Measurements from ENCODE around the gene PDE4B. TPM values are rescaled to one million over a fixed set of nuclear protein-coding genes. Genes with fewer than 3 reads are reported as not detected.

The PDE4B gene
- total RNA-seq, 1 donor from 2014 or later = 0.57 TPM

DNA sequence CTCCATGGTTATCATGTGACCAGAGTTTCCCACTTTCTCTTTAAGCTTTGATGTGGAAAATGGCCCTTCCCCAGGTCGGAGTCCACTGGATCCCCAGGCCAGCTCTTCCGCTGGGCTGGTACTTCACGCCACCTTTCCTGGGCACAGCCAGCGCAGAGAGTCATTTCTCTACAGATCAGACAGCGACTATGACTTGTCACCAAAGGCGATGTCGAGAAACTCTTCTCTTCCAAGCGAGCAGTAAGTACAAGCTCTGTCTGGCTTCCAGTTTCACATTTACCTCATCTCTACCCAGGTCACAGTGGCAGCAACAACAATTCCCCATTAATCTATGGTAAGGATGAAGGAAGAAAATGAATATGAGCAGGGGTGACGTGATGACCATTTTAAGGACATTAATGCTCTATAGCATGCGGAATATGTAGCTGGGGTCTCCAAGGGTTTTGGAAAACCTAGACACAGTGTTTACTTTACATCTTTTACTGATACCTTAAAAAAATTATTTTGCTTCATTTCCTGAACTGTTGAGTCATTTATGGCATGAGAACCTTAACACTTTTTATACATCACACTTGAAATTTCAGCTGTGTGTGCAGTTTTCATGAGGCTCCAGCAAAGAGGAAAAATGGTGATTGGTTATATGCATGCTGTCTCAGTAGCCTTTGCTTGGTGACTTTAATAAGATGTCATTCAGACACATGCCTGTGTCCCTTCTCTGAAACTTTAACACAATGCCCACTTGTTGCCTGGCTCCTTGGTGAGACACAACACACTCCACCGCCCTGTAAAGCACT is 454.9 kb downstream of the PDE4B start:
- Mint-ChIP-seq H3K27me3 (ENCODE audit: low read depth) (no peaks in the 10 kb centered on the region), H3K4me3 (ENCODE audit: unreplicated experiment) (no peak overlapping the region), H3K9me3 (ENCODE audit: low read depth) (no peaks in the 10 kb centered on the region), H3K36me3 (ENCODE audit: low read depth) (no peaks in the 10 kb centered on the region), H3K27ac (ENCODE audit: unreplicated experiment) (no peak overlapping the region), H3K4me1 (ENCODE audit: low read depth) (peaks cover 22% of the 10 kb centered on the region)
- no peak for DNase-seq (ENCODE audit: low spot score)
- TF ChIP-seq, protein P1, sequence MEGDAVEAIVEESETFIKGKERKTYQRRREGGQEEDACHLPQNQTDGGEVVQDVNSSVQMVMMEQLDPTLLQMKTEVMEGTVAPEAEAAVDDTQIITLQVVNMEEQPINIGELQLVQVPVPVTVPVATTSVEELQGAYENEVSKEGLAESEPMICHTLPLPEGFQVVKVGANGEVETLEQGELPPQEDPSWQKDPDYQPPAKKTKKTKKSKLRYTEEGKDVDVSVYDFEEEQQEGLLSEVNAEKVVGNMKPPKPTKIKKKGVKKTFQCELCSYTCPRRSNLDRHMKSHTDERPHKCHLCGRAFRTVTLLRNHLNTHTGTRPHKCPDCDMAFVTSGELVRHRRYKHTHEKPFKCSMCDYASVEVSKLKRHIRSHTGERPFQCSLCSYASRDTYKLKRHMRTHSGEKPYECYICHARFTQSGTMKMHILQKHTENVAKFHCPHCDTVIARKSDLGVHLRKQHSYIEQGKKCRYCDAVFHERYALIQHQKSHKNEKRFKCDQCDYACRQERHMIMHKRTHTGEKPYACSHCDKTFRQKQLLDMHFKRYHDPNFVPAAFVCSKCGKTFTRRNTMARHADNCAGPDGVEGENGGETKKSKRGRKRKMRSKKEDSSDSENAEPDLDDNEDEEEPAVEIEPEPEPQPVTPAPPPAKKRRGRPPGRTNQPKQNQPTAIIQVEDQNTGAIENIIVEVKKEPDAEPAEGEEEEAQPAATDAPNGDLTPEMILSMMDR (IDR thresholded peaks at IDR 0.05) = no peak

DNA sequence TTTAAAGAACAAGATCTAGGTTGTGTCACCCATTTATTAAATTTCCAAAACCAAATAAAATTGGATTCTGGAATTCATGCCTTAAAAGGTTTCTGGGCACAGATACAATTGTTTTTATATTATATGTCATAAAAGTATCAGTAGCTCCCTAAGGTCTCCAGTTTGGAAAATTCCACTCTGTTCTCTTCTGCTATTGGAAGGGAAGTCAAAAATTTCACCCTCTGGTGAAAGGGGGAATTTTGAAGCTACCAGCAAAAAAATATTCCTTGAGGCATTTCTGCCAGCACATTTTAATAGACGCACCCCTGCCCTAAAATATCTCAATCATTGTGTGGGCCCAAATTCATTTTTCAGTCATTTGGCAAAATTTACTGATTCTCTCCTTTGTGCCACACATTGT is 455.6 kb downstream of the PDE4B start:
- Mint-ChIP-seq H3K9me3 (ENCODE audit: low read depth) (no peaks in the 10 kb centered on the region), H3K27me3 (ENCODE audit: low read depth) (no peaks in the 10 kb centered on the region), H3K4me1 (ENCODE audit: low read depth) (peaks cover 22% of the 10 kb centered on the region), H3K36me3 (ENCODE audit: low read depth) (no peaks in the 10 kb centered on the region), H3K27ac (ENCODE audit: unreplicated experiment) (no peak overlapping the region), H3K4me3 (ENCODE audit: unreplicated experiment) (no peak overlapping the region)
- no peak for DNase-seq (ENCODE audit: low spot score)
- TF ChIP-seq, protein P1 (IDR thresholded peaks at IDR 0.05) = no peak

DNA sequence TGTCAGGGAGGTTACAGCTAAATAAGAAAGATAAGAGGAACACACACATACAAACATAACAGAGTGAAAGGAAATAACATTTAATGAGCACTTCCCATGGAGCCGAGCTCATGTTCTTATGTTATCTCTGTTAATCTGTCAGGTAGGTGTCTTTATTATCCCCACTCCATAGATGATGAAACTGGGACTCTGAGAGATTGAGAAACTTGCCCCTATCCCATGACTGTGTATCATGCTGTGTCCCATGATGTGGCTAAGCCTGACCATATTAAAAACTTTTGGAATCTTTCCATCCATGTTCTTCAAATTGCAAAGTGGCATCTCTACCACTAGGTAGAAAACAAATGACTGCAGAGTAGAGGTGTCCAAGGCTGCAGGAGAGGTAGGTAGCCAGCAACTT is 456.1 kb downstream of the PDE4B start:
- Mint-ChIP-seq H3K9me3 (ENCODE audit: low read depth) (no peaks in the 10 kb centered on the region), H3K36me3 (ENCODE audit: low read depth) (no peaks in the 10 kb centered on the region), H3K4me1 (ENCODE audit: low read depth) (peaks cover 22% of the 10 kb centered on the region), H3K27ac (ENCODE audit: unreplicated experiment) (no peak overlapping the region), H3K27me3 (ENCODE audit: low read depth) (no peaks in the 10 kb centered on the region), H3K4me3 (ENCODE audit: unreplicated experiment) (no peak overlapping the region)
- DNase-seq (ENCODE audit: low spot score) = no peak
- TF ChIP-seq, protein P1 (IDR thresholded peaks at IDR 0.05) = no peak

GRCh38 chr1:66250075-66250474 is 457.4 kb downstream of the PDE4B start:
- Mint-ChIP-seq H3K9me3 (ENCODE audit: low read depth) (no peaks in the 10 kb centered on the region), H3K36me3 (ENCODE audit: low read depth) (no peaks in the 10 kb centered on the region), H3K27me3 (ENCODE audit: low read depth) (no peaks in the 10 kb centered on the region), H3K4me1 (ENCODE audit: low read depth) (peaks cover 22% of the 10 kb centered on the region), H3K27ac (ENCODE audit: unreplicated experiment) (no peak overlapping the region), H3K4me3 (ENCODE audit: unreplicated experiment) (no peak overlapping the region)
- no peak for DNase-seq (ENCODE audit: low spot score)
- TF ChIP-seq, protein P1 (IDR thresholded peaks at IDR 0.05) = no peak

DNA sequence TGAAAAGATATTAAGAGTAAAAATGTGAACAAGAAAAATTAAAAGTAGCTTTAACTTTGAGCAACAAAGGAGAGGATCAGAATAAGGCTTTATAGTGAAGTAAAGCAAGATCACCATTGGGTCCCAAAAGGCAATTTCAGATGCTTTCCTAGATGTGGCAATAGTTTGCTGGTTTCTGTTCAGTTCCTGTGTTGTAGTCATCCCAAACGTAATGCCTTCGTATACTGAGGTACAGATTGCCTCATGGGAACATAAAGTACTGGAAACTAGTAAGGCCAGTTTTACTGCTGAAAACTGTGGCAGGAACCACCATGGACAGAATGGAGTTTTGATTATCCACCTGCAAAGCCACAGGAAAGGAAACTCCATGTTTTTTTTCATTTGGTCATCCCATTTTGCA is 457.8 kb downstream of the PDE4B start:
- H3K4me1 Mint-ChIP-seq (ENCODE audit: low read depth) = peaks cover 22% of the 10 kb centered on the region
- TF ChIP-seq, protein P1 (IDR thresholded peaks at IDR 0.05) = no peak
- H3K36me3 Mint-ChIP-seq (ENCODE audit: low read depth) = no peaks in the 10 kb centered on the region
- DNase-seq (ENCODE audit: low spot score) = no peak
- H3K27me3 Mint-ChIP-seq (ENCODE audit: low read depth) = no peaks in the 10 kb centered on the region
- H3K27ac Mint-ChIP-seq (ENCODE audit: unreplicated experiment) = no peak overlapping the region
- H3K4me3 Mint-ChIP-seq (ENCODE audit: unreplicated experiment) = no peak overlapping the region
- H3K9me3 Mint-ChIP-seq (ENCODE audit: low read depth) = no peaks in the 10 kb centered on the region
